ENCODE measurements around the gene CNOT1. TPM values are rescaled to one million over a fixed set of nuclear protein-coding genes. Genes with fewer than 3 reads are reported as not detected.

Gene CNOT1
- total and polyA plus RNA-seq, 10 of the 15 experiments (the other 5 are each of a cell fraction or from before 2014, with no cell fraction given), result 101 to 246 (median 175) TPM

DNA sequence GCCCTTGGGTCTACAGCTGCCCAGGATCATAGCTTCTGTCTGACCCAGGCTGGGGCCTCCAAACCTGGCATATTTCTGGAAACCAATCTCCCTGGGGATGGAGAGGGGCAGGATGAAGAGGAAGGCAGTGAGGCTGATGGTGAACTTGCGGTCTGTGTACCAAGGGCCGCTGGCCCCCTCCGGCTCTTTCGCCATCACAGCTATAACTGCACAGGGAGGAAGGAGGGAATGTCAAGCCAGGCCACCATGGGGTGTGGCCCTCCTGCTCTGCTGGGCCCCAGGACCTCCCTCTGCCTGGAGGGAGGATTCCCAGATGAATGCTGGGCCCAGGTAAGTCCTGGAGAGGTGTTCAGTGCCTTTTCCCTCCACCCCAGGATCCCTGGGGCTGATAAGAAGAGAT is 48.6 kb upstream of the CNOT1 start (continued):
- TF ChIP-seq, protein P1, sequence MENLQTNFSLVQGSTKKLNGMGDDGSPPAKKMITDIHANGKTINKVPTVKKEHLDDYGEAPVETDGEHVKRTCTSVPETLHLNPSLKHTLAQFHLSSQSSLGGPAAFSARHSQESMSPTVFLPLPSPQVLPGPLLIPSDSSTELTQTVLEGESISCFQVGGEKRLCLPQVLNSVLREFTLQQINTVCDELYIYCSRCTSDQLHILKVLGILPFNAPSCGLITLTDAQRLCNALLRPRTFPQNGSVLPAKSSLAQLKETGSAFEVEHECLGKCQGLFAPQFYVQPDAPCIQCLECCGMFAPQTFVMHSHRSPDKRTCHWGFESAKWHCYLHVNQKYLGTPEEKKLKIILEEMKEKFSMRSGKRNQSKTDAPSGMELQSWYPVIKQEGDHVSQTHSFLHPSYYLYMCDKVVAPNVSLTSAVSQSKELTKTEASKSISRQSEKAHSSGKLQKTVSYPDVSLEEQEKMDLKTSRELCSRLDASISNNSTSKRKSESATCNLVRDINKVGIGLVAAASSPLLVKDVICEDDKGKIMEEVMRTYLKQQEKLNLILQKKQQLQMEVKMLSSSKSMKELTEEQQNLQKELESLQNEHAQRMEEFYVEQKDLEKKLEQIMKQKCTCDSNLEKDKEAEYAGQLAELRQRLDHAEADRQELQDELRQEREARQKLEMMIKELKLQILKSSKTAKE (IDR thresholded peaks at IDR 0.05; ENCODE audit: low read depth, poor library complexity, severe bottlenecking), result no peak
- TF ChIP-seq ZZZ3 (IDR thresholded peaks at IDR 0.05; ENCODE audit: control insufficient read depth, insufficient read length, low read depth), result no peak
- no peak for TF ChIP-seq PAX8 (IDR thresholded peaks at IDR 0.05)
- TF ChIP-seq, protein P2, sequence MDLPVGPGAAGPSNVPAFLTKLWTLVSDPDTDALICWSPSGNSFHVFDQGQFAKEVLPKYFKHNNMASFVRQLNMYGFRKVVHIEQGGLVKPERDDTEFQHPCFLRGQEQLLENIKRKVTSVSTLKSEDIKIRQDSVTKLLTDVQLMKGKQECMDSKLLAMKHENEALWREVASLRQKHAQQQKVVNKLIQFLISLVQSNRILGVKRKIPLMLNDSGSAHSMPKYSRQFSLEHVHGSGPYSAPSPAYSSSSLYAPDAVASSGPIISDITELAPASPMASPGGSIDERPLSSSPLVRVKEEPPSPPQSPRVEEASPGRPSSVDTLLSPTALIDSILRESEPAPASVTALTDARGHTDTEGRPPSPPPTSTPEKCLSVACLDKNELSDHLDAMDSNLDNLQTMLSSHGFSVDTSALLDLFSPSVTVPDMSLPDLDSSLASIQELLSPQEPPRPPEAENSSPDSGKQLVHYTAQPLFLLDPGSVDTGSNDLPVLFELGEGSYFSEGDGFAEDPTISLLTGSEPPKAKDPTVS (IDR thresholded peaks at IDR 0.05; ENCODE audit: low read depth, low read length), result no peak
- no peak for TF ChIP-seq CREB1 (IDR thresholded peaks at IDR 0.05; ENCODE audit: low read depth)
- no peak for TF ChIP-seq JUND (IDR thresholded peaks at IDR 0.05; ENCODE audit: low read depth, low read length)
- TF ChIP-seq EZH2 (IDR thresholded peaks at IDR 0.05; ENCODE audit: borderline replicate concordance, control insufficient read depth, low read depth, low read length), result no peak
- no peak for TF ChIP-seq KDM1A (IDR thresholded peaks at IDR 0.05; ENCODE audit: borderline replicate concordance)

DNA sequence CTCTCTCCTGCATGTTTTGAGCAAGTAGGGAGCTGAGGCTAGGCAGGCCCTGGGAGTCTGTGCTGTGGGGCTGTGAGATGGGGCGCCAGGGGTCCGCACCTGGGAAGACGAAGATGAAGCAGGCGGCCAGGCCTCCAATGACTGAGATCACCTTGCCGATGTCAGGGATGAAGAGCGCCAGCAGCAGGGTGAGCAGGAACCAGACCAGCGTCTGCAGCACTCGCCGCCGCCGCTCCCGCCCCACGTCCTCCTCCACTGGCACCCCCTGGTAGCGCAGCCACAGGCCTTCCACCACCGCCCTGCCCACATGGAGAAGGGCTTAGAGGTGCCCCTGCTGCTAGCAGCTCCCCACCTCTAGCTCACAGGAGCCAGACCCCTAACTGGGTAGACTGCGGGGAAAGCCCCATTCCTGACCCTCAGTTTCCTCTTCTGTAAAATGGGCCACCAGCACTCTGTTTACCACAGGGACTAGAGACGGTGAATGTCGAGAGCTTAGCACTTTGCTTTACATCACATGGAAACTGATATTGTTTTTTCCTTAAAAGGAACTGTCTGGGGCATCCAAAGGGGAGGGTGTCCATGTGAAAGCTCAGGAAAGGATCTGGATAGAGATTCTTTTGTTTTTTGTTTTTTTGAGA is 41.4 kb upstream of the CNOT1 start:
- Histone ChIP-seq H3K27me3 (replicated peaks in 1 of 2; ENCODE audit: control insufficient read depth in 2 of 2, insufficient read depth in 2 of 2, low read length in 1 of 2) (no peaks in the 10 kb centered on the region), H3K4me1 (ENCODE audit: control insufficient read depth, insufficient read depth, low read length) (no peaks in the 10 kb centered on the region), H4K20me1 (ENCODE audit: control insufficient read depth, insufficient read depth) (no peaks in the 10 kb centered on the region), H3K79me2 (ENCODE audit: control insufficient read depth, insufficient read depth, low read length) (no peaks in the 10 kb centered on the region), H3K27ac (ENCODE audit: control insufficient read depth, insufficient read depth) (no peak overlapping the region), H2AFZ (ENCODE audit: control insufficient read depth, low read depth, low read length) (no peak overlapping the region), H3K9ac (ENCODE audit: control insufficient read depth, insufficient read depth, low read length) (no peak overlapping the region), H3K4me2 (ENCODE audit: control insufficient read depth, insufficient read depth) (no peak overlapping the region), H3K4me3 (no peak overlapping the region), H3K9me3 (replicated peaks; ENCODE audit: control insufficient read depth, insufficient read depth, low read length) (no peaks in the 10 kb centered on the region), H3K36me3 (ENCODE audit: control insufficient read depth in 2 of 2, insufficient read depth in 2 of 2, low read length in 1 of 2) (no peaks in the 10 kb centered on the region)
- intact Hi-C loops (cut with micrococcal nuclease; ENCODE audit: unreplicated experiment), result no loop called here
- RAD21 ChIA-PET (ENCODE audit: unreplicated experiment), result no interaction called here
- no peak for ATAC-seq
- SMC1A ChIA-PET (ENCODE audit: uncharacterized antibody, unreplicated experiment), result interaction anchor here (1.4 kb wide), 1 partner anchor 10 kb away, joined by 3 read pairs; no protein-coding TSS in a partner anchor
- POLR2A ChIA-PET, result interaction anchor here (1.0 kb wide), 1 partner anchor 16 kb away, joined by 3 read pairs; no protein-coding TSS in a partner anchor
- BruUV-seq (replicated peaks), result no TSS peak
- 97% methylated on average over 17 of the region's 18 CpGs for WGBS (ENCODE audit: insufficient coverage, insufficient replicate concordance, low lambda C conversion rate, missing lambda C conversion rate)
- CTCF ChIA-PET, result interaction anchor here (1.2 kb wide), 1 partner anchor 10 kb away, joined by 3 read pairs; no protein-coding TSS in a partner anchor
- TF ChIP-seq BHLHE40 (IDR thresholded peaks at IDR 0.05; ENCODE audit: borderline replicate concordance in 1 of 2, low read depth in 2 of 2, low read length in 1 of 2) (no peak), NFYA (IDR thresholded peaks at IDR 0.05; ENCODE audit: borderline replicate concordance, low read depth, low read length) (no peak), MEF2A (IDR thresholded peaks at IDR 0.05; ENCODE audit: insufficient read depth, low read depth, low read length) (no peak)
- in situ Hi-C loops (cut with MboI), result loop anchor here (25.0 kb wide), 1 partner anchor 334 kb away; no protein-coding TSS in a partner anchor
- no peak for FAIRE-seq
- no peak for DNase-seq (ENCODE audit: low read depth, low spot score)
